Astrocyte (in vitro differentiated cells and primary cell): ENCODE measurements around the gene SLC48A1. TPM values are rescaled to one million over a fixed set of nuclear protein-coding genes. Genes with fewer than 3 reads are reported as not detected.

Experiments
- DNase-seq: peaks from one replicate; pipeline ENCODE4 v3.0.0-alpha.2; 2010; ENCODE audit warnings: low read depth
- FAIRE-seq: peaks from 2 replicates; lab custom pipeline; 2011; peaks lifted over from hg19 to GRCh38; lab: Jason Lieb, UNC
- H2AFZ ChIP-seq: 2 replicates; pipeline ENCODE4 v1.6.0; 2012; ENCODE audit warnings: low read depth, low read length, inconsistent platforms
- H3K27ac ChIP-seq: 2 replicates; pipeline ENCODE4 v1.5.1; 2011; ENCODE audit warnings: low read depth, low read length, inconsistent platforms
- H3K27me3 ChIP-seq: 2 replicates; pipeline ENCODE4 v1.6.0; 2011; ENCODE audit warnings: low read length, inconsistent platforms; ENCODE audit not compliant: insufficient read depth
- H3K36me3 ChIP-seq: 2 replicates; pipeline ENCODE4 v1.5.1; 2011; ENCODE audit warnings: low read length, inconsistent platforms; ENCODE audit not compliant: insufficient read depth
- H3K4me1 ChIP-seq: 2 replicates; pipeline ENCODE4 v1.5.1; 2011; ENCODE audit warnings: low read length, inconsistent platforms; ENCODE audit not compliant: insufficient read depth
- H3K4me2 ChIP-seq: 2 replicates; pipeline ENCODE4 v1.6.0; 2012; ENCODE audit warnings: low read length, inconsistent platforms
- H3K4me3 ChIP-seq: 2 replicates; pipeline ENCODE4 v1.5.1; 2011; ENCODE audit warnings: low read depth, mild to moderate bottlenecking, low read length, inconsistent platforms; ENCODE audit not compliant: insufficient read depth
- H3K79me2 ChIP-seq: 2 replicates; pipeline ENCODE4 v1.6.0; 2012; ENCODE audit warnings: mild to moderate bottlenecking, low read length, inconsistent platforms; ENCODE audit not compliant: insufficient read depth
- H3K9ac ChIP-seq: 2 replicates; pipeline ENCODE4 v1.6.0; 2012; ENCODE audit warnings: mild to moderate bottlenecking, low read length, inconsistent platforms
- H3K9me3 ChIP-seq: 2 replicates; pipeline ENCODE4 v1.5.1; 2012; ENCODE audit warnings: low read depth, mild to moderate bottlenecking, low read length, inconsistent platforms; ENCODE audit not compliant: insufficient read depth
- H4K20me1 ChIP-seq: 2 replicates; pipeline ENCODE4 v1.6.0; 2012; ENCODE audit warnings: low read length, inconsistent platforms; ENCODE audit not compliant: insufficient read depth
- H3K27ac Mint-ChIP-seq: one replicate; pipeline ENCODE4 v1.8.0; 2021; ENCODE audit warnings: mild to moderate bottlenecking, mixed read lengths; ENCODE audit not compliant: unreplicated experiment
- H3K27me3 Mint-ChIP-seq: one replicate; pipeline ENCODE4 v1.8.0; 2021; ENCODE audit warnings: low read depth, mixed read lengths; ENCODE audit not compliant: unreplicated experiment
- H3K36me3 Mint-ChIP-seq: one replicate; pipeline ENCODE4 v1.8.0; 2021; ENCODE audit warnings: low read depth, mixed read lengths; ENCODE audit not compliant: unreplicated experiment
- H3K4me1 Mint-ChIP-seq: one replicate; pipeline ENCODE4 v1.8.0; 2021; ENCODE audit warnings: low read depth, mixed read lengths; ENCODE audit not compliant: unreplicated experiment
- H3K4me3 Mint-ChIP-seq: one replicate; pipeline ENCODE4 v1.8.0; 2021; ENCODE audit warnings: mild to moderate bottlenecking, moderate library complexity, mixed read lengths; ENCODE audit not compliant: unreplicated experiment
- H3K9me3 Mint-ChIP-seq: one replicate; pipeline ENCODE4 v1.8.0; 2021; ENCODE audit warnings: mild to moderate bottlenecking, mixed read lengths; ENCODE audit not compliant: unreplicated experiment
- EZH2 ChIP-seq: IDR thresholded peaks from 2 replicates; pipeline ENCODE4 v1.6.1; 2012; ENCODE audit warnings: mild to moderate bottlenecking, low read length, inconsistent platforms; ENCODE audit not compliant: insufficient read depth
- total RNA-seq: library from RNA; stranded (reverse); gene quantifications from 2 replicates; pipeline ENCODE4 v1.2.1, GENCODE V29; 2021
- TF ChIP-seq, protein P1 (sequence below): IDR thresholded peaks from 2 replicates; pipeline ENCODE4 v1.5.1; 2011; ENCODE audit warnings: low read depth, mild to moderate bottlenecking, inconsistent platforms, low read length, moderate library complexity; ENCODE audit not compliant: insufficient read depth

SLC48A1 gene
- total RNA-seq, 1 donor from 2014 or later: 23.8 TPM

DNA sequence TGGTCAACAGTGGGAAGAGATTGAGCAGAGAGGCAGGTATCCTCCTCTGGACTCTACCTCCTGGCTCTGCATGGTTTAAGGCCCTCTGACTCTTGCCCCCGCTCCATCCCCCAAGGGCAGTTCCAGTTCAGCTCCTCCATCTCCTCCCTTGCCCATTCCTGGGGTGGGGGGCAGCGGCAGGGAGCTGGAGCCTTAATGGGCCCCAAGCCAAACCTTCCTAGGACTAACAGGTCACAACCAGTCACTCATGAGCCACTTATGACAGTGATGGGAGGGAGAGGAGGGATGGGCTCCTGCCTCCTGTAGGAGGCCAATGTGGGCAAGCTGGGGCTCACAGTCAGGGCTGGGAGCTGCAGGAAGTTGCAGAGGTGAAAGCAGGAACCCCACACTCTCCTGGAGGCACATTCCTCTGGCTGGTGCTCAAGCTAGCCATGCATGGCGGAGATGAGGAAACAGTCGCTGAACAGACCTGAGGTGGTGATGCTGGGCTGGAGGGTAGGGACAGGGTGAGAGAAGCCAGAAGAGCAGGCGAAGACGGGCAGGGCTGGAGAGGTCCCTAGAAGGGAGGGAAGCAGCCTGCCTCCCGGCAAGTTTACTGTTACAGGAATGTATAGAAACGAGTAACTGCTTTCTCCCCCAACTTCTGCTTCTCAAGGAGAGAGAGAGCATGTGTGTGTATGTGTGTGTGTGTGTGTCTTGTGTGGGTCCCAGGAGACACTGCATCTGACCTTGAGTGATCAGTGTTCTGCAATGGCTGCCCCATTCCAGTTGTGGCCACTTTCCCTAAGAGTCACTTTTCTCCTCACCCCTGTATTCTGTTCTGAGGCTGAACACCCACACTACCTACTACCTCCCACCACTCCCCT is 9.3 kb upstream of the SLC48A1 start:
- Mint-ChIP-seq H3K4me1 (peaks cover 9% of the 10 kb centered on the region), H3K27me3 (peaks cover 20% of the 10 kb centered on the region), H3K36me3 (peaks cover 10% of the 10 kb centered on the region), H3K9me3 (peaks cover 5% of the 10 kb centered on the region), H3K4me3 (peak overlapping the region; percentile 62), H3K27ac (no peak overlapping the region)
- Histone ChIP-seq H2AFZ (no peak overlapping the region), H3K4me2 (no peak overlapping the region), H3K36me3 (no peaks in the 10 kb centered on the region), H3K9me3 (no peaks in the 10 kb centered on the region), H3K27ac (no peak overlapping the region), H3K9ac (no peak overlapping the region), H3K27me3 (no peaks in the 10 kb centered on the region), H4K20me1 (no peaks in the 10 kb centered on the region), H3K4me1 (peaks cover 18% of the 10 kb centered on the region), H3K79me2 (no peaks in the 10 kb centered on the region), H3K4me3 (no peak overlapping the region)
- TF ChIP-seq EZH2: no peak
- TF ChIP-seq, protein P1, sequence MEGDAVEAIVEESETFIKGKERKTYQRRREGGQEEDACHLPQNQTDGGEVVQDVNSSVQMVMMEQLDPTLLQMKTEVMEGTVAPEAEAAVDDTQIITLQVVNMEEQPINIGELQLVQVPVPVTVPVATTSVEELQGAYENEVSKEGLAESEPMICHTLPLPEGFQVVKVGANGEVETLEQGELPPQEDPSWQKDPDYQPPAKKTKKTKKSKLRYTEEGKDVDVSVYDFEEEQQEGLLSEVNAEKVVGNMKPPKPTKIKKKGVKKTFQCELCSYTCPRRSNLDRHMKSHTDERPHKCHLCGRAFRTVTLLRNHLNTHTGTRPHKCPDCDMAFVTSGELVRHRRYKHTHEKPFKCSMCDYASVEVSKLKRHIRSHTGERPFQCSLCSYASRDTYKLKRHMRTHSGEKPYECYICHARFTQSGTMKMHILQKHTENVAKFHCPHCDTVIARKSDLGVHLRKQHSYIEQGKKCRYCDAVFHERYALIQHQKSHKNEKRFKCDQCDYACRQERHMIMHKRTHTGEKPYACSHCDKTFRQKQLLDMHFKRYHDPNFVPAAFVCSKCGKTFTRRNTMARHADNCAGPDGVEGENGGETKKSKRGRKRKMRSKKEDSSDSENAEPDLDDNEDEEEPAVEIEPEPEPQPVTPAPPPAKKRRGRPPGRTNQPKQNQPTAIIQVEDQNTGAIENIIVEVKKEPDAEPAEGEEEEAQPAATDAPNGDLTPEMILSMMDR: no peak
- DNase-seq (no peak), FAIRE-seq (no peak)

DNA sequence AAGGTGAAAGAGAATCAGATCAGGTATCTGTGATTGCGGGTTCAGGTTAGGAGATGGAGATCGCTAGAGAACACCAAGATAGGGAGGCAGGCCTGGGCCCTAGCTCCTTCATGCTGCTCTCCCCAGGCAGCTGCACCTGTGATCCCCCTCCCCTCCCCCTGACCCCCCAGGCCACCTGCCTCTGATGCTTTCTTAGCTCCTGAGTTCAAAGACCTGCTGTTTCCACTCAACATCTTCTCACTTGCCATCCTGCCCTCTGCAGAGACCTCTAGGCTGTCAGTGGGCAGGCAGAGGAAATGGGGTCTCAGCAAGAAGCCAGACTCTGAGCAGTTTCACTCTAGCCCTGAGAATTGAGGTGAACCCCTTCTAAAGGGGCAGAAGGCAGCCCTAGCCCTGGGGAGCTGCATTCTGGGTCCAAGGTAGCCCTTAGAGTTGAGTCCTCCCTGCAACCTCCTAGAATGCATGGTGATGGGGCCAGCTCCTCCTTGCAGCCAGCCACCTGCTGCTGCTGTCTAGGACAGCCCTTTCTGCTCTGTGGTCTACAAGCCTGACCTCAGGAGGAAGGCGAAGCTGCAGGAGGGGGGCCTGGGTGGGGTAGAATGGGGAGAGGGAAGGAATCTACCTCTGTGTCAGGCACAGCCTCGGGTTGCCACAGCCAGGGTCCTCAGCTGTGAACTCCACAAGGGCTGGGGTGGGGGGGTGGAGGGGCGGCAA is 6.4 kb upstream of the SLC48A1 start:
- peaks cover 5% of the 10 kb centered on the region for H3K9me3 Mint-ChIP-seq
- FAIRE-seq (no peak), DNase-seq (no peak)
- no peak overlapping the region for H3K27ac Mint-ChIP-seq
- Histone ChIP-seq H3K27me3 (no peaks in the 10 kb centered on the region), H3K27ac (no peak overlapping the region), H3K9ac (no peak overlapping the region), H3K4me1 (peaks cover 15% of the 10 kb centered on the region), H4K20me1 (no peaks in the 10 kb centered on the region), H3K4me2 (no peak overlapping the region), H3K79me2 (no peaks in the 10 kb centered on the region), H3K4me3 (no peak overlapping the region), H3K9me3 (no peaks in the 10 kb centered on the region), H3K36me3 (no peaks in the 10 kb centered on the region), H2AFZ (no peak overlapping the region)
- H3K4me1 Mint-ChIP-seq: peaks cover 9% of the 10 kb centered on the region
- H3K36me3 Mint-ChIP-seq: peaks cover 7% of the 10 kb centered on the region
- no peak for TF ChIP-seq EZH2
- TF ChIP-seq, protein P1: no peak
- H3K27me3 Mint-ChIP-seq: peaks cover 20% of the 10 kb centered on the region
- H3K4me3 Mint-ChIP-seq: no peak overlapping the region
